Activated T-helper 2 cell treated with anti-CD3 and anti-CD28 coated beads, Interferon-gamma antibody, Interleukin-2, Interleukin-4, amounts not matched to agents 10 μg/mL and 5 μg/mL and 100 μg/mL, durations not matched to agents 14 hours and 24 hours and 36 hours (primary cell): ENCODE measurements around the gene FGFRL1. TPM values are rescaled to one million over a fixed set of nuclear protein-coding genes. Genes with fewer than 3 reads are reported as not detected.
"Not testable (repeated sequence)": the region's sequence is repeated elsewhere in the genome, so short reads cannot be mapped to it uniquely, and the experiment has no call there.

Experiments
- DNase-seq: peaks from one replicate; pipeline ENCODE4 v3.0.0; 2021; ENCODE audit warnings: low spot score
- H3K27ac Mint-ChIP-seq: one replicate; pipeline ENCODE4 v1.8.0; 2021; ENCODE audit warnings: mixed read lengths
- H3K27me3 Mint-ChIP-seq: one replicate; pipeline ENCODE4 v1.8.0; 2021; ENCODE audit warnings: low read depth, mixed read lengths
- H3K36me3 Mint-ChIP-seq: one replicate; pipeline ENCODE4 v1.8.0; 2021; ENCODE audit warnings: low read depth, mixed read lengths
- H3K4me1 Mint-ChIP-seq: one replicate; pipeline ENCODE4 v1.8.0; 2021; ENCODE audit warnings: low read depth, mixed read lengths
- H3K4me3 Mint-ChIP-seq: one replicate; pipeline ENCODE4 v1.8.0; 2021; ENCODE audit warnings: low read depth, mild to moderate bottlenecking, moderate library complexity, mixed read lengths
- H3K9me3 Mint-ChIP-seq: one replicate; pipeline ENCODE4 v1.8.0; 2021; ENCODE audit warnings: mixed read lengths
- intact Hi-C: fragments of 100-400 bp; cut with micrococcal nuclease; formaldehyde crosslinking; loops from one replicate; pipeline ENCODE4 v1.15.1; 2023
- total RNA-seq: library from RNA; stranded (reverse); gene quantifications from 2 replicates; pipeline ENCODE4 v1.2.3, GENCODE V29; 2022

The FGFRL1 gene
- total RNA-seq, 1 donor from 2014 or later: 17.5 TPM

GRCh38 chr4:1040344-1041146 is 29.1 kb downstream of the FGFRL1 start:
- no peaks in the 10 kb centered on the region for H3K36me3 Mint-ChIP-seq
- H3K4me1 Mint-ChIP-seq: no peaks in the 10 kb centered on the region
- no peak for DNase-seq
- intact Hi-C loops: no loop called here
- no peak overlapping the region for H3K4me3 Mint-ChIP-seq
- no peak overlapping the region for H3K27ac Mint-ChIP-seq
- peaks cover 4% of the 10 kb centered on the region for H3K27me3 Mint-ChIP-seq
- H3K9me3 Mint-ChIP-seq: no peaks in the 10 kb centered on the region

GRCh38 chr4:1041147-1041935 is 29.9 kb downstream of the FGFRL1 start:
- Mint-ChIP-seq H3K27me3 (peaks cover 6% of the 10 kb centered on the region), H3K36me3 (no peaks in the 10 kb centered on the region), H3K27ac (no peak overlapping the region), H3K9me3 (no peaks in the 10 kb centered on the region), H3K4me3 (no peak overlapping the region), H3K4me1 (no peaks in the 10 kb centered on the region)
- no peak for DNase-seq
- intact Hi-C loops: no loop called here

GRCh38 chr4:1041936-1042330 is 30.5 kb downstream of the FGFRL1 start:
- Mint-ChIP-seq H3K27me3 (peaks cover 9% of the 10 kb centered on the region), H3K4me1 (no peaks in the 10 kb centered on the region), H3K9me3 (no peaks in the 10 kb centered on the region)

GRCh38 chr4:1042352-1043055 is 31.1 kb downstream of the FGFRL1 start:
- Mint-ChIP-seq H3K9me3 (no peaks in the 10 kb centered on the region), H3K27ac (no peak overlapping the region), H3K27me3 (peaks cover 12% of the 10 kb centered on the region), H3K36me3 (no peaks in the 10 kb centered on the region), H3K4me1 (peaks cover 2% of the 10 kb centered on the region), H3K4me3 (no peak overlapping the region)
- intact Hi-C loops: no loop called here
- no peak for DNase-seq

More at GRCh38 chr4:1041936-1042330, 30.5 kb downstream of the FGFRL1 start:
- intact Hi-C loops: no loop called here
- no peak for DNase-seq
- H3K27ac Mint-ChIP-seq: no peak overlapping the region
- no peak overlapping the region for H3K4me3 Mint-ChIP-seq
- no peaks in the 10 kb centered on the region for H3K36me3 Mint-ChIP-seq

GRCh38 chr4:1043162-1043561 is 31.7 kb downstream of the FGFRL1 start:
- intact Hi-C loops: no loop called here
- Mint-ChIP-seq H3K27ac (no peak overlapping the region), H3K4me1 (peaks cover 2% of the 10 kb centered on the region)

GRCh38 chr4:1043651-1044468 is 32.4 kb downstream of the FGFRL1 start:
- intact Hi-C loops: no loop called here
- peaks cover 15% of the 10 kb centered on the region for H3K27me3 Mint-ChIP-seq
- H3K27ac Mint-ChIP-seq: no peak overlapping the region
- H3K36me3 Mint-ChIP-seq: no peaks in the 10 kb centered on the region
- H3K9me3 Mint-ChIP-seq: no peaks in the 10 kb centered on the region
- peaks cover 2% of the 10 kb centered on the region for H3K4me1 Mint-ChIP-seq
- H3K4me3 Mint-ChIP-seq: no peak overlapping the region
- DNase-seq: no peak

More at GRCh38 chr4:1043162-1043561, 31.7 kb downstream of the FGFRL1 start:
- DNase-seq: no peak
- Mint-ChIP-seq H3K9me3 (no peaks in the 10 kb centered on the region), H3K4me3 (no peak overlapping the region), H3K36me3 (no peaks in the 10 kb centered on the region), H3K27me3 (peaks cover 15% of the 10 kb centered on the region)

GRCh38 chr4:1044469-1045192 is 33.2 kb downstream of the FGFRL1 start:
- Mint-ChIP-seq H3K4me1 (peaks cover 2% of the 10 kb centered on the region), H3K27ac (no peak overlapping the region), H3K9me3 (no peaks in the 10 kb centered on the region), H3K27me3 (peaks cover 15% of the 10 kb centered on the region), H3K36me3 (no peaks in the 10 kb centered on the region), H3K4me3 (no peak overlapping the region)
- intact Hi-C loops: no loop called here
- DNase-seq: no peak

- intact Hi-C loops: no loop called here
- no peak overlapping the region for H3K27ac Mint-ChIP-seq
- H3K4me3 Mint-ChIP-seq: no peak overlapping the region
- peaks cover 2% of the 10 kb centered on the region for H3K4me1 Mint-ChIP-seq
- H3K27me3 Mint-ChIP-seq: peaks cover 15% of the 10 kb centered on the region
- H3K36me3 Mint-ChIP-seq: no peaks in the 10 kb centered on the region
- no peaks in the 10 kb centered on the region for H3K9me3 Mint-ChIP-seq
- DNase-seq: no peak
These were observed 33.8 kb downstream of the FGFRL1 start for GRCh38 chr4:1045193-1045594.

- Mint-ChIP-seq H3K27ac (no peak overlapping the region), H3K27me3 (peaks cover 15% of the 10 kb centered on the region)
- DNase-seq: no peak
These were observed 34.3 kb downstream of the FGFRL1 start for GRCh38 chr4:1045595-1046201.

GRCh38 chr4:1046581-1047011 is 35.2 kb downstream of the FGFRL1 start:
- peaks cover 15% of the 10 kb centered on the region for H3K27me3 Mint-ChIP-seq
- intact Hi-C loops, H3K9me3 Mint-ChIP-seq, H3K27ac Mint-ChIP-seq, DNase-seq, H3K4me3 Mint-ChIP-seq, H3K4me1 Mint-ChIP-seq, H3K36me3 Mint-ChIP-seq: not testable (repeated sequence)

More at GRCh38 chr4:1045595-1046201, 34.3 kb downstream of the FGFRL1 start:
- Mint-ChIP-seq H3K36me3 (no peaks in the 10 kb centered on the region), H3K4me3 (no peak overlapping the region), H3K9me3 (no peaks in the 10 kb centered on the region), H3K4me1 (peaks cover 2% of the 10 kb centered on the region)
- intact Hi-C loops: no loop called here

- Mint-ChIP-seq H3K9me3 (no peaks in the 10 kb centered on the region), H3K4me3 (no peak overlapping the region), H3K27ac (no peak overlapping the region), H3K36me3 (no peaks in the 10 kb centered on the region), H3K27me3 (peaks cover 15% of the 10 kb centered on the region), H3K4me1 (peaks cover 2% of the 10 kb centered on the region)
- DNase-seq: no peak
- intact Hi-C loops: no loop called here
These were observed 35.9 kb downstream of the FGFRL1 start for GRCh38 chr4:1047106-1047975.
